Measurements from ENCODE around the gene SLC43A3.

SLC43A3 gene

DNA sequence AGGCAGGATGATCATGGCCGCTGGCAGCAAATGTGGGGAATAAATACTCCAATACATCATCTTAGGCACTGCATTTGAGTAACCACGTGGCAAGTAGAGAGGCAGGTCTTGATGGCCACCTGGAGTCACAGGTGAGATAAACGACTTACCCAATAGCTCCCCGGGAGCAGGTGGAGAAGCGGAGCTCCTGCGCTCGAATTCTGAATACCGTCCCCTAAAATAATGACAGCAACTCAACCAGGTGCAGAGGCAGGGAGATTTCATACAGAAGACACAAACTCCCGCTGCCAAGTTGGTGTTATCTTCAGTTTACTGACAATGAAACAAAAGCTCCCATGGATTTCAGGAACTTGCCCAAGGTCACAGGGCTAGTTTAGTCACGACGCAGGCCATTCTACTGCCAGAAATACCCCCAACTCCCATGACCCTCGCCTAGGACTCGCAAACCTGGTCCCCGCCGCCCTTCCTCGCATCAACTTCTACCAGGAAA is 437 bp downstream of the SLC43A3 start:
- DNase-seq, result no peak

DNA sequence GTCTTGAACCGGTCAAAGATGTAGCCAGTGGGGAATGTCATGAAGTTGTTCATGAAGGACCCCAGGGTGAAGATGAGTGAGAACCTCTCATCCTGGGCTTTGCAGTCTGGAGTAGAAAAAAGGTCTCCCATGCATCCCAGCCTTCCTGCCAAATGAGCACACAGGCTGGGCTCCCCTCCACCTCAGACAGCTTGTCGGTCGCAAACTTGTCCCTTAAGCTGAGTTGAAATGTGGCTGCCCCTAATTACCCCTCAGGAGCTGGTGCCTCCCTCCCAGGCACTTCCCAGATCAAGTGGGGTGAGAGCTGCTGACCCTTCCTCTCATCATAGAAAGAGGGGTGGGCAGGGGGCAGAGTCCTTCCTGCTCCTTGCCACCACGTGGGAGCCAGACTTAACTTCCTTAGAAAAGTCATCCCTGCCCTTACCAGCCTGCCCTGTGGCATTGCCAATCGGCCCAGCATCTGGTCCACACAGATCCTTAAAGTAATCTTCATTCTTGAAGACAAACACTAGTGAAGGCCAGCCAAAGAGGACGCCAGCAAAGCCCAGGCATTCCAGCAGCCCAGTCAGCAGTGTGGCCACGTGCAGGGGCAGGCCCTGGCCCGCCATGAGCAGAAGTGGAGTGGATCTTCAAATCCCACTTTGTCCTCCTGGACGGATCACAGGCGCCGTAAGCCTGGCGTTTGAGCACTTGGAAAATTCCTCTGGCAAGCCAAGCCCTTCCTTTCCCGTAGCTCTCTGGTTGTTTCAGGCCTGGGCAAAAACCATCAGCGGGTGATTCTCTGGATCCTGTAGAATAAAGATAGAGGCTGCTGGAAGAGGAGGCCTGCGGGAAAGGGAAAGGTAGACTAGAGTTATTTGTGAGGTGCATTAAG is 1.1 kb downstream of the SLC43A3 start:
- DNase-seq, result no peak

DNA sequence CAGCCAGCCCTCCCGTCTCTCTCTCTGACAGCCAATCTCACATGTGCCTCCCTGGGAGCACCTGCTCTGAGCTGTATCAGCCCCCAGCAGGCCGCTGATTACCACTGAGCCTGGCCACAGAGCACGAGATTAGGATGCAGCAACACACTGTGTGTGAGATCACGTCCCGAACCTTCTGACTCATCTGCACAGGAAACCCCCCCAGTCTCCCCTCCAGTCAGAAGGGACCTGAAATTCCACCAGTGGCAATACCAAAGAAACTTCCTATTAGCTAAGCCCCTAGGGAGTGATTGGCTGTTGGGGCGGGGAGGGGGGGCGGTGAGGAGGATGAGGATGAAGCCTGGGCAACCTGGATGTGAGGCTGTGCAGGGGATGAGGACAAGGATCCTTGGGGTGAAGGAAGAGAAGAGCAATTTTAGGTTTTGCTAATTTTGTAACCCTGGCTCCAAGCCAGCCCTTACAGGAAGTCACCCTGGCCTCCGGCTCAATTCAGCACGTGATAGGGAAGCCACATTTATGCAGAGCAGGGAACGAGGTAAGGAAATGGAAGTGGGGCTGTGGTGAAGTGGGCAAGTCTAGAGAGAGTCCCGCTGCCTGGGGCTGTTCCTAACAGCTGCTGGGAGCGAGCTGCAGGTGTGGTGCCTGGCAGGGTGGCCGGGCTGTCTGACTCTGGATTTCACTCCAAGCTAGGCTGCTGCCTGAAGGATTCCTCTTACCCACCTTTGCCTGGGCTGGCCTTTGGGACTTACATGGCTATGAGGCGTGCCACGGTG is 1.9 kb downstream of the SLC43A3 start:
- DNase-seq, result peak; percentile 46

DNA sequence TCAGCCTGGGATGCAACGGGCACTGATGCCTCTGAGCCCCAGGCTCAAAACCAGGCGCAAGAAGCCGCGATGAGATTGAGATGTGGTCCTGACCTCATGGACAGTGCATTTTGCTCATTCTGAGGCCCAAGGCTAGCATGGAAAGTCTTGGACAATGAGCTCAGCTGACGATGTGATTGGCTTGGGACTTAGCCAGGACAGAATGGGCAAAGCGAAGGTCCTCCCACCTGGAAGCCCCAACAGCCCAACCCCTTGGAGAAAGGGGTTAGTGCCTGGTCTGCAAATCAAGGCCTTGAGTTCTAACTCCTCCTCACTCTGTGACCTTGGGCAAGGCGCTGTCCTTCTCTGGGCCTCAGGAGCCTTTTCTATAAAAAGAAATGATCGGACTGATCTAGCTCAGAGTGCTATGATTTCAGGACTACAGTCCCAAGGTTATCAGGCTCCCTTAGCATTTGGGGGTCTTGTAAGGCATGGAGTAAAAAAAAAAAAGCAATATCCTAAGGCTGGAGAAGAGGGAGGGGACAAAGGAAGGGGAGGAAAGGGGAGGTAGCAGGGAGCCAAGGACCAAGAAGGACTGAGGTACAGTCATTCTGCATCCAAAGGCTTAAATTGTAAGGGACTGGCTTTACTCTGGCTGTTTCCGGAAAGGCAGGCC is 2.7 kb downstream of the SLC43A3 start:
- DNase-seq, result no peak

DNA sequence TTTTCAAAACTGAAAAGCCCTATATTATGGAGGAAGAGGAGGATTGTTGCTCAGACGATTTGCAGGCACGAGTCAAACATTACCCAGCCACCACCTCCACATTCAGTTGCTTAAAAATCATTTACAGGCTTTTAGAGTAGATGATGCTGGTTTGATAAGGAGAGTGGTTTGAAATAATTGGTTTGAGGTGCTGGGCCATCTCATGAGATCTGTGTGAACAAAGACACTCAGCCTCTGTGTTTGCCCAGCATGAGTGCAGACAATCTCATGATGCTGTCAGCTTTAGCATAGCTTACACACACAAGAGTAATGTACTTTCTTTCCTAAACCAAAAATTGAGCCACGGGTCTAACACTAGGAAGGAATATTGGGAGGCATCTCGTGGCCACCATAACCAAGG is 4.3 kb downstream of the SLC43A3 start:
- no peak for DNase-seq

DNA sequence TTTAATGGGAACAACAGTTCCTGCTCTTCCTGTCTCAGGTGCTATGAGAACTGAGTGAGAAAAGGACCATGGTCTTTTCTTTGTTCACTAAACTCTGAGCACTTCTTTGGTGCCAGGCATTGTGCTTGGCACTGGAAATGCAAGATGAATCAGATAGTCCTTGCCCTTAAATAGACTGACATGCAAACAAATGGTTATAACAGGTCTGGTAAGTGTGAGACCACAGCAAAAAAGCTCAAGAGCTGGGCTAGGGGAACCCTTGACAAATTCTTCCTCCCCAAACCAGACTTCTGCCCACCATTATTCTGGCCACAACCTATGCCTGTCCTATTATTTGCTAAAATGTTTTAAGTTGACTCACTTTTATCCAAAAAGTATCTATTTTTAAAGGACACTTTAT is 5.1 kb downstream of the SLC43A3 start:
- DNase-seq, result no peak

DNA sequence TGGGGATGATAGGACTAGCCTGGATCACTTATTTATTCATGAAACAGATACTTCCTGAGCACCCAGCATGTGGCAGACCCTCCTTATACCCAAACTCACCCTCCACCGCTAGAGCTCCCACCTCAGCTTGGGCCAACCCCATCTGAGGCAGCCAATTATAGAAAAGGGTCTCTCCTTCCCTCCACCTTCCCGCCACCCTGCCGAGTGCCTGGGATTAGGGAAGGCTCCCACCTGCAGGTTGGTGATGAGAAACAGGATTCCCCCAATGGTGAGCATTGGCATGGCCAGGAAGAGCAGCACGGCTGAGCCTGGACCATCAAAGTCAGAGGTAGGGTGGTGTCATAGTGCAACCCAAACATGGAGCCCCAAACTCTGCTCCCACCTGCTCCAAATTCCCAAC is 5.9 kb downstream of the SLC43A3 start:
- no peak for DNase-seq

DNA sequence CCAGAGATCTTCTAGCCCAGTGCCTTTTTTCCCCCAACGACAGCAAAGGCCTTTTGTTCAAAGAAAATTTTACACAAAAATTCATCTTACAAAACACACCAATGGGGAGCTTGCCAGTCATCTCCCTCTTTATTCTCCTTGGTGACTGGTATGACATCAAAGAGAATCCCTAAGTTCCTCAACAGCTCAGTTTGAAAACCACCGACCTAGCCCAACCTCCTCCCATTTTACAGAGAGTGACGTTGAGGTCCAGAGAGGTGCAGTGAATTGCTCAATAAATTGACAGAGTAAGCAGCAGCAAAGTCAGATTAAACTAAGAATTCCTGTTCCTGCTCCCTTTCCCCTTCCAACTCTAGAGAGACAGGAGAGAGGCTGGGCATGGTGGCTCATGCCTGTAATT is 7.8 kb downstream of the SLC43A3 start:
- DNase-seq, result no peak

DNA sequence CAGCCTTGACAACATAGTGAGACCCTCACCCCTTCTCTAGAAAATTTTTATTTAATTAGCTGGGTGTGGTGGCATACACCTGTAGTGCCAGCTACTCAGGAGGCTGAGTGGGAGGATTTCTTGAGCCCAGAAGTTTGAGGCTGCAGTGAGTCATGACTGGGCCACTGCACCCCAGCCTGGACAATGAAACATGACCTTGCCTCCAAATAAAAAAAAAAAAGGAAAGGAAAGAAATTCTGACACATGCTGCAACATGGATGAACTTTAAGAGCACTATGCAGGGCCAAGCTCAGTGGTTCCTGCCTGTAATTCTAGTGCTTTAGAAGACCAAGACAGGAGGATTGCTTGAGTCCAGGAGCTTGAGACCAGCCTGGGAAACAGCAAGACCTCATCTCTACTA is 8.8 kb downstream of the SLC43A3 start:
- no peak for DNase-seq

DNA sequence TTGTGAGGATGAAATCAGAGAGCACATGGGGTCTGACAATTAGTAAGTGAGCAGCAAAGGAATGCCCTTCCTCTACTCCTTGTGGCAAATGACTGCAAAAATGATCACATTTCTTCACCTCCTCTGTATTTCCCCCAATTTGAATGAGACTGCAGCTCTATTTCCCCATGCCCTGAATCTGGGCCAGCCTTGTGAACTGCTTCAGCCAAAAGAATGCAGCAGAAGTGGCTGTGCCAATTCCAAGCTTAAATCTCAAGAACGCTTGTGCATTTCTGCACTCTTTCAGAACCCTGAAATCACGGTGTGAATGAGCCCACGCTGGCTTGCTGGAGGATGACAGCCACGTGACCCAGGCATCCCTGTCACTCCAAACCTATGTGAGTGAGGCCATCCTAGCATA is 9.9 kb downstream of the SLC43A3 start:
- no peak for DNase-seq

DNA sequence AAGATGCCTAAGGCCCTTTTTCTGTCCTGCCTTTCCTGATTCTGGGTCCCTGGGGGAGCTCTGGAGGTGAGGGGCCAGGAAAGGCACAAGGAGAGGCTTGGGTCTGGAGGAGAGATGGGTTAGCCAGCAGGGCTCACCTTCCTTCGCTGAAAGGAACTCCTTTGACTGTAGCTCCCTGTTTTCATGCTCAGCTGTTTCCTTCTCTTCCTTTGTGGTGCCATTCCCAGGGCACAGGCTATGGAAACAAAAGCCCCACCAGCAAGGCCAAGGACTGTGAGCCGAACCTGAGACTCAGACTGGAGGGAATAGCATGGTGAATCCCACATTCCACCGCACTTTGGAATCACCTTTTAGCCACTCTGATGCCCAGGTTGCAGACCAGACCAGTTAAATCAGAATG is 10.5 kb downstream of the SLC43A3 start:
- DNase-seq, result no peak

DNA sequence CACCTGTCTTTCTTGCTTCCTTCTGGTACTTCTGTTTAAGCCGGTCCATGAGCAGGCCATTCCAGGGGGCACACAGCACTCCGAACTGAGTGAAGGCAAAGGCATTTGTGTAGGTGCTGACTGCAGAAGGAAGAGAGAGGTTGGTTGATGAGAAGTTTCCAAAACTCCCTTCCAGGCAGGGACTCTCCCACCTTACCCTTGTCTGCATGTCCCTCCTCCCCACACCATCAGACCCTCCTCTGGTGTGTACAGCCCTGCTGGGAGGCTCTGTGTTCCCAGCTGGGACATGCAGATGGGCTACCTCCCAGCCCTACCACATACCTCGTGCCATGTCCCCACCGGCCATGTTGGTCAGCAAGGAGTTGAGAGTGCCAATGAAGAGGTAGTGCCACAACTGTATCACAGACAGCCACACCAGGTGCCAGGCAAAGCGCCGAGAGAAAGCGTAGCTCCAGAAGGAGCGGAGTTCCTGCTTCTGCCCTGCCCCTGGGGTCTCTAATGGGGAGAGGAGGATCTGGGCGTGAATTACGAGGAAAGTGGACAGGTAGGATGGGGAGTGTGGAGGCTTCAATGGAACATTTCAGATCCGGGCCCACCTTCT is 12.2 kb downstream of the SLC43A3 start:
- no peak for DNase-seq

DNA sequence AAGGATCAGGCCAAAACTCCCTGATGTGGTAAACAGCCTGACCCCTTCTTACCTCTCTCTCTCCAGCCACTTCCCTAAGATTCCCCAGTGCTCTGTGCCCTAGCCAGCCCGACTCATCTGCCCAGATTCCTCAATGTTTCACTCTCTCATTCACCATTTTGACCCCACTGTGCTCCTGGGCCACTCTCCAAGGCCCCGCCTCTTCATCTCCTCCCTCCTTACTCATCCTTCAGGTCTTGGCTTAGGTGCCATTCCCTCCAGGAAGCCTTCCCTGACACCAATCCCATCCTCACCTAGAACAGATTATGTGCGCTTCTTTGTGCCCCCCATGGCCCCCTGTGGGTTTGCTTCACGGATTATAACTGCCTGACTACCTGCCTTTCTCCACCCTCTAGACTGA is 13.2 kb downstream of the SLC43A3 start:
- no peak for DNase-seq

DNA sequence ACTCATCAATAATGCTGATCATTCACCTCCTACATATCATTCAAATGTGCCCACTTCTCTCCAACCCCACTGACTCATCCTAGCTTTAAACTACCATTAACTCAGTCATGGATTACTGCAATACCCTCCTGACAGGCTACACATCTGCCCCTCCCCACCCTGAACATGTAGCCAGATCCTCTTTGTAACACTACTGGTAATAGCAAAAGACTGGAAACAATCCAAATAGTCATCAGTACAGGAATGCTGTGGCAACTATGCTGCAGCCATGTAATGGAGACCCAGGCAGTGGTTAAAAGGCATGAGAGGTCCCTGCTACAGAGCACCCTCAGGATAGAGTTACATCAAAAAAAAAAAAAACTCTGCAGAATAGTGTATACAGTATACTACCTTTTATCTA is 16.6 kb downstream of the SLC43A3 start:
- no peak for DNase-seq

DNA sequence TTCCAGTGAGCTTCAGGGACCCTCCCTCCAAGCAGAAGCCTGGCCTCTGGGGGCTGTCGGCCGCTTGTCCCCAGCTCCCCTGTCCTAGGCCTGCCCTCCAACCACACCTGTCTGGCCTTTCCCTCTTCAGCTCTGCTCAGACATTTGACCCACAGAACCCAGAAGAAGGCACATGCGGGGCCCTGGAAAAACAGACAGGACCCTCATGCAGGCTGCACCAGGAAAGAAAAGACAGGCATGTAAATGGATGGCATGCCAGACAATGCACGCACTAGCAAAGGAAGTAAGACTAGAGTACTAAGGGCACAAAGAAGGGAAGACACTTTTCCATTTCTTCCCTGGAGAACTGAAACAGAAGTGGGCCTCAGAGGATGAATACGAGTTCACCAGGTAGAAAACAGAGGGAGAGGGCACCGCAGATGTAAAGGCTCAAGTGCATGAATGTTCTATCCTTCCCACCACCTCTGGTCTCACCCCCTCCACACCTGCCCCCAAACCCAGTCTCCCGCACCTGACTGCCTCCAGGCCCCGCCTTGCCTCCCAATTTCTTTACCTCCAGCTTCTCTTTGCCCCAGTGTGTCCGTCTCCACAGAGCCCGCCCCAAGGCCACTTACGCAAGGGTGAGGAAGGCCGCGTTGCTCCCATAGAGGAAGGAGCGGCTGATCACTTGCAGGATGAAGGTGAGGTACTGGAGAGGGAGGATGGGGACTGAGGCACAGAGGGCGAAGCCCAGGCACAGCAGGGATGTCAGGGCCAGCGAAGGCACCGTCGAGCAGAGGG is 17.4 kb downstream of the SLC43A3 start:
- no peak for DNase-seq

DNA sequence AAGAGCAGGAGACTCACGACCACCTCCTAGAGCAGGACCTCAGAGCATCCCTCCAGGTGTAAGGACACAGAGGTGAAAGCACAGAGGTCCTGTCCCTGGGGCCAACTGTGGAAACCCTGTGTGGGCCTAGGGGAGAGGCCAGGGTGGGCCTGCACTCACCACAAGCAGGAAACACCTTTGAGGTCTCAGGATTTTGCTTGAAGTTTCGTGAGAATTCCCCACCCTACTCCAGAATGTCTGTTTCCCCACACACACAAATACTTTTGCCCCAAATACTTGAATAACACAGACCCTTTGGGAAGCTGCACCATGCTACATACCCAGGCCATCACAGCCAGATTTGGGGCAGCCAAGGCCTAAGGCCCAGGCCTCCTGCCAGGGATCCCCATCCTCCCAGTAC is 18.1 kb downstream of the SLC43A3 start:
- no peak for DNase-seq

DNA sequence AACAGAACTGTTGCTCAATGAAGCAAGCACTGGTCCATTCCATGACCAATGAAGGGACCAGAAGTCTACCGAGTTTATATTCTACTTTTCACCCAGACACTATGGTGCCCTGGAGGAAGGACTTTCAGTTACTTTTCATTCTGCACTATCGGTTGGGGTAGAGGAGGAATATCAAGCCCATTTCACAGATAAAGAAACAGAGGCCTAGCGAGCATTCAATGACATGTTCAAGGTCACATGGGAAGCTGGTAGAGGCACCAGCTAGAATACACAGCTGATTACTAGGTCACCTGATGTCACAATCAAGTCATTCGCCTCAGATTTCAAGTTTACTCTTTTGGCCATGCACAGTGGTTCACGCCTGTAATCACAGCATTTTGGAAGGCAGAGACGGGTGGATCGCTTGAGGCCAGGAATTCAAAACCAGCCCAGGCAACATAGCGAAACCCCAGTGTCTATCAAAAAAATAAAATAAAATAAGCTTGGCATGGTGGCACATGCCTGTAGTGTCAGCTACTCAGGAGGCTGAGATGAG is 18.9 kb downstream of the SLC43A3 start:
- no peak for DNase-seq

DNA sequence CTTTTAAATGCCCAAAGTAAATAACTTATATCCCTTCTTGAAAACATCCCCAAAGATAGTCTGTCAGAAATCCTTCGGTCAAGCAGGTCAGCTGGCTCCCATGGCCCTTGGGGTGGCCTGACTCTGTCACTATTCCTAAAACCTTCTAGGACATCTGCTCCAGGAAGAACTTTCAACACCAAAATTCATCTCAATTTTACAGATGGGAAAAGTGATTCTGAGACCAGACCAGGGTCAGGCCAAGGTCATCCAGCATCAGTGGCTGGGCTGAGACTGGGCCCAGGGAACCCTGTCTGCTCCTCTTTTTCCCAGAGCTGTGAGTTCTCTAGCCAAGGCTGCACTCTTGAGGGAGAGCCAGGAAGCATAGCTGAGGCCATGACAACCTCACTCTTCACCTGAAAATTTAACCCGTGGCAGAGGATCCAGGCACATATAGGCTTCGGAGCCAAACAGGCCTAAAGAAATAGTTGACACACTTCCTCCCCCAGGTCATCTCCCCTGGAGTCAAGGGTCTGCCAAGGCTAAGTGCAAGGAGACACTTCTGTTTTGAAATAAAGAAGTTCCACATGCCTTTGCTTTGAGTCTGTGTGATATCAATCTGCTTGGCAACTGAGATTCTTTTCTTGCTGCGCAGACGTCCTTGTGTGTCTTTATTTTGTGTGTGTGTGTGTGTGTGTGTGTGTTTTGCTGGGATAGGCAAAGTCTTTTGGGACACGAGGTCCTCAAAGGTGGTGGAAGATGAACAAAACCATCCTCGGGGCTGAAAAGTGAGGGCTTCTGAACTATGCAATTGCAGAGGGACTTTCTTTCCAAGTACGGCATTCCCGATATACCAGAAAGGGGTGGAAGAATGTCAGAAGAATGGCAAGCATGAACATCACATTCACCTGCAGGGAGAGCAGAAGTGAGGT is 19.7 kb downstream of the SLC43A3 start:
- DNase-seq, result no peak

DNA sequence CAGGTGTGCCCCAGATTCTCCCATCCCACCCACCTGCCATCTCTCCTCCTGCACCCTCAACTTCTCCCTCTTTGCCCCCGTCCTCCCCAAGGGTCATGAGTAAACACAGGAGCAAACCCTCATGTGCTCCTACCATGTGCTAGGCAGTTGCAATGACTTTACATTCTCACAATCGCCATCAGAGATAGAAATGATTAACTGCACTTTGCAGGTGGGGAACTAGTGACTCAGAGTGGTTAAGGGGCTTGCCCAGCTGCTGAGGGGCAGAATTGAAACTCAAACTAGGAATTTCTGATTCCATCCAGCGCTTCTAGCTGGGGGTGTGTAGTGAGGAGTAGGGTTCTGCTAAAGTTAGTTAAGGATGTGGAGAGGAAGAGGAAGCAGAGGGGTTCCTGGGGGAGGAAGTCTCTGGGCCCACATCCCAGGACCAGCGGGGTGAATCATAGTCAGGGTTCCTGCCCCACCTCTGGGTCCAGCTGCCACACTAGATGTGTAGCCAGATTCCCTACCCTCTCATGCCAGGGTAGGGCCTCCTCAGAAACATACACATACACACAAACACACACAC is 20.5 kb downstream of the SLC43A3 start:
- no peak for DNase-seq

DNA sequence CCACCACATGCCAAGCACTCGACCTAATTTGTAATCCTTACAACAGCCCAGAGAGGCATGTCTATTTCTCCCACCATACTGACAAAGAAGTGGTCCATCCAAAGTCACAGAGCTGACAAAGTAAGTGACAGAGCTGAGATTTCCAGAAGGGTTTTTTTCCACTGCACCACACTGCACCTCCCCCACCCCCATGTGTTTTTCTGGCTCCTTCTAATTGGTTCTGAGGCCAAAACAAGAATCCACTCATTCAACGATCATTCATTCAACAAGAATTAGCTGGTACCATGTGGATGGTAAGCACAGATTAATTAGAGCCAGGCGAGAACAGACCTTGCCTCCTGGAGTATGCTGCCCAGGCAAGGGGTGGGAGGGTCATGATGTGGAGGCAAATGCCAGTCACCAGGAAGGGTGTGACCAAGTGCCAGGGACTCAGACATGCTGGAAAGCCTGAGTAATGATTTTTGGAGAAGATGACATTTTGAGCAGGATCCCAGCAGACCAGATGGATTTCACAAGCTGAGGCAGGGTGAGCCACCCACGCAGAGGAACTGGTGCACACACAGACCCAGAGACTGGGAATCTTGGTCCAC is 21.6 kb downstream of the SLC43A3 start:
- DNase-seq, result no peak
